Amniotic epithelial cell (primary cell): ENCODE data around the gene MGAT4A.

Source experiments
- DNase-seq: peaks from one replicate; pipeline ENCODE4 v3.0.0-alpha.2; 2010; ENCODE audit warnings: low read depth

The MGAT4A gene

DNA sequence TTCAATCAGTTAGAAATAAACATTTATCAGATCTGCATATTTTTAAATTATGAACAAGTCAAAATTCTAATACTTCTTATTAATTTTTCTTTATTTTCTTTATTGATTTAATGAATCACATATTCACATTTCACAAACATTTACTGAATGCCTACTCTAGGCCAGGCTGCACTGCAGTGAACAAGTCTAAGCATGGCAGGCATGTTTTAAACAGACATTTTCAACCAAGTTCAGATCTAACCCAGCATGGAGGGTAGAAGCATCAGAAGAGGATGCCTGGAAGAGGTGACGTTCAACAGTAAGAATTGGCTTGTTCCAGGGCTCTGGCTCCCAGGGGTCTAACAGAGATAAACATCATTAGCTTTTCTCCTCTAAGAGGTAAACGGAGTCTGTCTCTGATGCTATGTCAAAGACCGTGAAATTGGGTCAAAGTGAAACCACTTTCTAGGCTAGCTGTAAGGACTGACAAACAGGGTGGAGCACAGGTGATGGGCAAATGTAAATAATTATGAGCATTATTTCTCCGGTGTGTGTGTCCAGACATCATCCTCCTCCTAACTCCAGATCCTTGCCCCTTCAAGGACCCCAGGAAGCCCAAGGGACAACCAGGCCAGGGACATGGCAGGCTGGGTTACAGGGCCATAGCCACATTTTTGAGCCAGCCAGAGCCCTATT lies 72.0 kb downstream of the MGAT4A start:
- no peak for DNase-seq

DNA sequence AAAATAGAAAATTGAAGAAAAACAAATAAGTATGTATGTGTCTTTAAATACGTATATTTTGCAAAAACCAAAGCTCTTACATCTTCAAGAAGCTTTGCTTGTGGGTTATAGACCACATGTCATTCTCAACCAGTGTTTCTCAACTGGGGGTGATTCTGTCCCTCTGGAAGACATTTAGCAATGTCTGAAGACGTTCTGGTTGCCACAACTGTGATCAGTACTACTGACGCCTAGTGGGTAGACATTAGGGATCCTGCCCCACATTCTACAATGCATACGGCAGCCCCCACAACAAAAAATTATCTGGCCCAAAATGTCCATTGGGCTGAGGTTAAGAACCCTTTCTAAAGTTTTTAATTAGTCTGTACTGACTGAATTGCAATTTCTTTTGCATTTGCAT lies 74.1 kb downstream of the MGAT4A start:
- DNase-seq, result no peak

DNA sequence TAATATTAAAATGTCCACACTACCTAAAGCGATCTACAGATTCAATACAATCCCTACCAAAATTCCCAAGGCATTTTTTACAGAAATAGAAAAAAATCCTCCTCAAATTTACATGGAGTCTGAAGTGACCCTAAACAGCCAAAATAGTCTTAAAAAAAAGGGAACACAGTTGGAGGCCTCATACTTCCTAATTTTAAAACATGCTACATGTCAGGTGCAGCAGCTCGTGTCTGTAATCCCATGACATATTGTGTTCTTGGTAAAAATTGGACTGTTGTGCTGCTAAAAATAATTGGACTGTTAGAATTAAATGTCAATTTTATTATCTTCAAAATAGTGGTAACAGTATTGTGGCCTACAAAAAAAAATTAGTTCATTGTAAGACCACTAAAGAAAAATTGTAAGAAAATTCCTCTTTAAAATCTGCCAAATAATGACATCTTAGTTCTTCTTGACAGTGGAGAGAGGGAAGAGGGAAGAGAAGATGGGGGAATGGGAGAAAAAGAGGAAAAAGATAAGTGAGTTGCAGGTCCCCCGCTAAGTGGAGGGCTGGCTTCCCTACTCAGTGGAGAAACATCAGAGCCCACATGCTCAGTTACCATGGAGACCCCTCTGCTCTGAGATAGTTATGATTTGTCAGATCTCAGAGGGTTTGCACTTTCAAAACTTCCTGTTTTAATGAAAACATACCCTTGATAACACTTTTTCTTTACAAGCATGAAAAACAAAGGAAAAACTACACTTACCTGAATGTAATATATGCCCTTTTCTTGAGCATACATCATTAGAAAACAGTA lies 76.0 kb downstream of the MGAT4A start:
- DNase-seq, result no peak

DNA sequence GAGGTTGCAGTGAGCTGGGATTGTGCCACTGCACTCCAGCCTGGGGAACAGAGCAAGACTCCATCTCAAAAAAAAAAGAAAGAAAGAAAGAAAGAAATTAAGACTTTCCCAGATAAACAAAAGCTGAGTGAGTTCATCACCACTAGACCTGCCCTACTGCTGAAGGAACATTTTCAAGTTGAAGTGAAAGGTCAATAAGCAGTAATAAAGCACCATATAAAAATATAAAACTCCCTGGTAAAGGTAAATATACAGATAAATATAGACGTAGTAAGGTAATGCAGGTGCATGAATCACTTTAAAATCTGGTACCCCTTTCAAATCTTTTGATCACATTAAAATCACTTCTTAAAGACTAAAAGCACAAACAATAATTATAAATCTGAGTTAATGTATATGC lies 79.9 kb downstream of the MGAT4A start:
- DNase-seq, result no peak

DNA sequence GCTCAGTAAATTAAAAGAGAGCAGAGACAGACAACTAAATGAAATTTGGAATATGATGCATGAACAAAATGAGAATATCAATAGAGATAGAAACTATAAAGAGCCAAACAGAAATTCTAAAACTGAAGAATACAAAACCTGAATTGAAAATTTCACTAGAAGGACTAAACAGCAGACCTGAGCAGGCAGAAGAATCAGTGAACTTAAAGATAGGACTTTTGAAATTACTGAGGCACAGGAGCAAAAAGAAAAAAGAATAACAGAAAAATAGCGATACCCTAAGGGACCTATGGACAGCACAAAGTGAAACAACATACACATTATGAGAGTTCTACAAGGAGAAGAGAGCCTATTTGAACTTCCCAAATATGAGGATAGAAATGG lies 80.9 kb downstream of the MGAT4A start:
- no peak for DNase-seq

DNA sequence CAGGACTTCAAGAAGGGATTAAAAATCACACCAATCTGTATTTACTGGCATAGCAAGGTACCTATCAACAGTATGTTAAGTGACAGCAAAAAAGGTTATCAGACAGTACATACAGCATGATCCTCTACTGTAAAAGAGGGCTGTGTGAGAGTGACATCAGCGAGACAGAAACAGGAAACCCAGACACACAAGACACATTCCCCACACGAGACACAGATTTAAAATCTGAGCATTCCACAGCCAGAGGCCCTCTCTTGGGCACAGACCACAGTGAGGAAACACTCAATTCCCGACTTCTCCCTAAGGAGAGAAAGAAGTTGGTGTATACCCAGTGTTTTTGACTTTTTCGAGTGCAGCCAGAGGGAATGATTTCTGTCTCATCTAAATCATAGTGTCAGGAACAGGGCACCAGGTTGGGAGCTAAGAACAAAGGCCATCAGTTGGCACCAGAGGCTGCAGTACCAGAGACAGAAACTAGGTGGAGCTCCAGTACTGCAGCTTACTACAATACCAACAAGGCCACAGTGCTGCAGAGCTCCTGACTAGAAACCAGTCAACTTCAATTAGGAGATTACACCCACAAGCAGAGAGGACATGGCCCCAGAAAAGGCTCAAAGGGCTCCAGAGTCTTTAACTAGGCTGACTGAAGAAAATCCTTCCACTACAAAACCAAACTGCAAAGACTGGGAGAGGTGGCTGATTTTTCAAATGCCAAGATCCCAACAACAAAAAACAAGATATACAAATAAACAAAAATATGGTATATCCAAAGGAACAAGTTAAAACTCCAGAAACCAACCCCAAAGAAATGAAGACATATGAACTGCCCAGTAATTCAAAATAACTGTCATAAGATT lies 81.6 kb downstream of the MGAT4A start:
- DNase-seq, result peak; percentile 66

DNA sequence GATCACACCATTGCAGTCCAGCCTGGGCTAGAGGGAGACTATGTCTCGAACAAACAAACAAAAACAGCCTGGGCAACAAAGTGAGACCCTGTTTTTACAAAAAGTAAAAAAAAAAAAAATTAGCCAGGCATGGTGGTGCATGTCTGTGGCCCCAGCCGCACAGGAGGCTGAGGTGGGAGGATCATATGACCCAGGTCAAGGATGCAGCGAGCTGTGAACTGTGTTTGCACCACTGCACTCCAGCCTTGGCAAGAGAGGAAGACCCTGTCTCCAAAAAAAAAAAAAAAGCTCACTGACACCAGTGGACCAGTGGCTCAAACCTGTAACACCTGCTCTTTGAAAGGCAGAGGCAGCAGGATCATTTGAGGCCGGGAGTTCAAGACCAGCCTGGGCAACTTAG lies 82.5 kb downstream of the MGAT4A start:
- no peak for DNase-seq

DNA sequence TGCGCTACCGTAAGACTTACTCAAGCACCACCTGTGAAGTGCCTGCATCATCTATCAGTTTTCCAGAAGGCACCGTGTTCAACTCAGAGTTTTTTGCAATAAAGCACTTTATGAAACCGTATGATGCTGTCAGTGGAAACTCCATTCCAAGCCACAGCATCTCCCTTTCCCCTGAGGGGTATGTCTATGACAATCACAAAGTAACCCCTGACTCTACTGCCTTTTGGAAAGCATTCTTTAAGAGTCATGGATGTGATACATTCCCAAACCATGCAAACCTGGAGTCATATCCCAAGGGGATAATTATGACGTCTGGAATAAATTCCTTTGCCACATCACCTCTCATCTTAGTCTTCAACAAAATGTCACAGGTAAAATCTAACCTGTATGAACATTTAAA lies 83.3 kb downstream of the MGAT4A start:
- no peak for DNase-seq

DNA sequence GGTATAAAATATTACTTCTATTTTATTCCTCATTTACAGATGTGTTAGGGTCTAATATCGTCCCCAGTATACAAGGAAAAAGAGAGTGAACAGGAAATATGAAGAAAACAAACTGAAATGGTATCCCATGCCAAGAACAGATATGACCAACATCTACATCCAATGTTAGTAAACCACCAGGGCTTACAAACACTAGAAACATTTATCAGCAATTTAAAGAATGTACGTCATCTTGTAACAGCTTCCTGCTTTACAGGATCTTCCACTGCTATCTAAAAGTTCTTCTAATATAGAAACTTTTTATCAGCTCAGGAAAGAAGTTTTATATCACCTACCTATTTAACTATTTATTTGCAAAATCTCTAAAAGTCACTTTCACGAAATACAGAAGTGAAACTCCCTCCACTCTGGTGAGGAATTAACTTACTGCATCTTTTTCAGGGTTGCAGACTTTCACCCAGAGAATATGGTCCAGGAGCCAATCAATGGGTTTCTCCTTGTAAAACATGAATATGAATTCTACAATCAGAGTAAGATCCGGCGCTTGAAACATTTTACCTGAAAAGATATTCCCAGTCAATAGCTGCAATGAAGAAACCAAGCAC lies 87.3 kb downstream of the MGAT4A start:
- peak; percentile 24 for DNase-seq

DNA sequence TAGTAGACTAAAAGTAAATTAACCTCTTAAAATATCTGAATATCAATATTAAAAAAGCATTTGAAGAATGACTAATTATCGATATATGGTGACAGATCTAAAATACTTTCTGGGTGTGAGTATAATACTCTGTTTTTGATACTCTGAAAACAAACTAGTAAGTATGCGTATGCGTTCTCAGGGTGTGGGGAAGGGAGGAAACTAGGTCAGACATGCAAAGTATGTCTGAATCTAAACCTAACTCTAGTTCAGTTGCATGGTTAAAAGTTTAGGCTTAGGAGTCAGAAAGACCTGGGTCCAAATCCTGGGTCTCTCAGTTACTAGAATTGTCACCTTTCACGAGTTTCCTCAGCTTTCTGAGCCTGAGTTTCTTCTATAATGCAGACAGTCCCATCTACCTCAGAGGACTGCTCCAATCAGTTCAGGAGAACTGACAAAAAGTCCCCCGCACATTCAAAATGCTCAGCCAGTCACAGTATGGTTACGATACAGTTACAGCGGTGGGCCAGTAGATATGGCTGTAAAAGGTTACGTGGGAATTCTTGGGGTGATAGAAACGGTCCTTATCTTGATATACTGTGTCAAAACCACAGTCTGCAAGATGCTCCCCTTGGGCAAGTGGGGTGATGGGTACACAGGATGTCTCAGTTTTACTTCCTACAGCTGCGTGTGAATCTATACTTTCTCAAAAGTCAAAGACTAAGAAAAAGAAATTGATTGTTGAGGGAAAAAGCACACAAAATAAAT lies 93.4 kb downstream of the MGAT4A start:
- DNase-seq, result no peak

DNA sequence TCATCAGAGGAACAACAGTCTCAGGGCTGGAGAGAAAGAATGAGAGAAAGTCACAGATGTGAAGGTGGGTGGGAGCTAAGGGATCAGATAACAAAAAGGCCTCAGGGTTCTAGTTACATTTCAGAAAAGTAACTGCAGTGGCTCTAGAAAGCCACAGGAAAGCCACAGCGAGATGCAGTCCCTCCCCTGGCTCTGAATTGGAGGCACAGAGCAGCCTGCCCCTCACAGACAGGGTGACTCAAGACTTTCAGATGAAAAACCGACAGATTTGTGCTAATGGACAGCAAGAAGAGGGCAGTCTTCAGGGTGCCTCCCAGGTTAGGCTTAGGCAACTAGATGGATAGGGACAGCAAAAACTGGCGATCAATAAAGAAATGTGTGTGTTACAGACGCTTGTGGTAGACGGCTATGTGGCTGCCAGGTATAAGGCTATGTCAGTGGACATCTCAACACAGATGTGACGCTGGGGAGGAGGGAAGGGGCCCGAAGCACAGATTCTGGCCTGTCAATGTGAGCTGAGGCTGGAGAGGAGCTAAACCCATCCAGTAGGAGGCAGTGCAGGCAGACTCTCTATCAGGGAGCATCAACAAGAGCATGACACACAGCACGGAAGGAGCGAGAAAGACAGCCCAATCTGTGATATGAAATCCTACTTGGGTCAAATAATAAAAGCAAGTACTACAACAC lies 96.4 kb downstream of the MGAT4A start:
- peak; percentile 15 for DNase-seq

DNA sequence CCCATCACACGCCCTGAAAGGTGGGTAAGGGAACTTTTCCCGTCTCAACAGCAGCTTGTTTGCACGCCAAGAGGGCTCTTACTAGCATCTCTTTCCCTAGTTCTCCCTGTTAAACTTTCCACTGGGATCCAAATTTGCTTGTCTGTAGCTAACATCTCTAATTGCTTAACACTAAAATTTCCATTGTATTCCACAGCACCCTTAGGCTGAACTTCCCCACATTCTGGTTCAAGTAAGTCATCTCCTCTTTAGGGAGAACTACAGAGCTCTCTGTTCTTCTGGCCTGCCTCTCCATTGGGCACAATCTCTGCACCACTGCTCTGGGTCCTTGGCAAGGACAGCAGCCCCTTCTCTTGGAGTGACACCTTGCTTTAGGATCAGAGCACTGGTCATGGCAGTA lies 98.6 kb downstream of the MGAT4A start:
- DNase-seq, result no peak

DNA sequence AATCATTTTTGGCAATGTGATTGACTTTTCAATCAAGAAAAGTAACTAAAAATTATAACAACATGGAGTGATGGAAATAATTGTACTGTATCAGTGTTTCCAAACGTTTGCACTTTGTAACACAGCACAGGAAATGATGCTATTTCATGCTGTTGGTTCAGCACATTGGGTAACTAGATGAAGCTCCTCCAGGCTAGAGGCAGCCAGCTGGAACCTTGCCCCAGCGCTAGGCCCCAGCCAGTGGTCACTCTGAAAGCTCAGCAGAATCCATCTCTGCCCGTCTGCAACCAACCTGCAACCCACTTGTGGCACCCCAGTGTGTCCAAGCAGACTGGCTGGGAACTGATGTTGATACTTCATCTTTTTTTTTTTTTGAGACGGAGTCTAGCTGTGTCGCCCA lies 107.3 kb downstream of the MGAT4A start:
- peak; percentile 24 for DNase-seq

DNA sequence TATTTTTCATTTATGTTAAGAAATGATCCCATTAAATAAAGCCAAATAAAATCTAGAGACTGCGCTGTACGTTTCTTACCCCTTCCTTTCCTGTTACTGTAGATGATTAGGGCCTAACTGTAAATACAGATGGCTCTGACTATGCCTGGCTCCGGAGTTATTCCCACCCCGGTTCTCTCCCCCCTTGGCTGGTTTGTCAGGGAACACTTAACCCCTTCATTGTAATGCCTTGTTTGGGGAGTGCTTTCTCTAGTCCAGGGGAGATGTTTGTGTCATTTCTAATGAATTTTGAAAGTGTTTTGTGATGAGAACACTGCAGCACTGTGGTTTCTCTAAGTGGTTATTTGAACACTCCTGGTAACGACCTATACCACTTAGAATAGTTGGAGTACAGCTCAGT lies 113.8 kb downstream of the MGAT4A start:
- no peak for DNase-seq

DNA sequence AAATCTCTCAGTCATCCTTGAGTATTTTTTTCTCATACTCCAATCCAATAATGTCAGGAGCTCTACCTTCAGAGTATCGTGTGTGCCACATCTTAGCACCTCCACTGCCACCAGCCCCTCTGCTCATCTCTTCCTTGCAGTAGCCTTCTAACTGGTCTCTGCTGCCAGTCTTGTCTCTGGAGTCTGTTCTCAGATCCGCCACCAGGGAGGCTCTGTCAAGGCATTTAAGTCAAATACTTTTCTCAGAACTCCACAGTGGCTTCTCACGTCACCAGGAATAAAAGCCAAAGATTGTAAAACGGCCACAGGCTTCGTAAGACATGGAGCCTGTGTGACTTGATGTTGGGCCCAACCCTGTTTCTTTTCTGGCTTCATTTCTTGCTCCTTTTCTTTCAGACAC lies 115.5 kb downstream of the MGAT4A start:
- no peak for DNase-seq

DNA sequence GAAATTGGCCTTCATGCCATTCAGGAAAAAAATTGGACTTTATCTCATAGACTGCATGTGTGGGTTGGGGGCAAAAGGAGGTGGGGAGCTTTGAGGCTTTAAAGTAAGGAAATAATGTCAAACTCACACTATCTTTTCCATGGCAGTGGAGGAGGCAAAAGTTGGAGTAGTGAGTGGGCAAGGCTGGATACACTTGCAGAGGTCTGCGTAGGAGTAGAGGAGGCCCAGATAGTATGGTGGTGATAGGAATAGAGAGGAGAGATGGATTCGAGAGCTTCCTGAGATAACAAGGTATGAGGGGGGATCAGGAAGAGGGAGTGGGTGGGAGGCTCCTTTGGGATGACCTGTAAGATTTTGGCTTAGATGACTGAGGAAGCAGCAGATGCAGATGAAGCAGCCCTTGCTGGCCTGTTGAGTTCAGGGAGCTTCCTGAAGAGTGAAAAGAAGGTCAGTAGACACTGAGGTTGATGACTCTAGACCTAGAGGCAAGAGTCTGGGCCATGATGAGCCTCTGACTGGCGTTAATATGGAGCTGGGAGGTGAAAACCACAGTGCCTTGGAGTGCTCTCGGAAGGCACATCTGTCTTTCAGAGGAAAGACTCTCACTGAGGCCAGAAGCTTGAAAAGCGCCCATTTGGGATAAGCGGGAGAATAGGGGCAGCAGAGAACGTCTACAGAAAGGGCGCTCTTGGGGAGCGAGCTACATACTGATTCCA lies 116.8 kb downstream of the MGAT4A start:
- DNase-seq, result no peak

DNA sequence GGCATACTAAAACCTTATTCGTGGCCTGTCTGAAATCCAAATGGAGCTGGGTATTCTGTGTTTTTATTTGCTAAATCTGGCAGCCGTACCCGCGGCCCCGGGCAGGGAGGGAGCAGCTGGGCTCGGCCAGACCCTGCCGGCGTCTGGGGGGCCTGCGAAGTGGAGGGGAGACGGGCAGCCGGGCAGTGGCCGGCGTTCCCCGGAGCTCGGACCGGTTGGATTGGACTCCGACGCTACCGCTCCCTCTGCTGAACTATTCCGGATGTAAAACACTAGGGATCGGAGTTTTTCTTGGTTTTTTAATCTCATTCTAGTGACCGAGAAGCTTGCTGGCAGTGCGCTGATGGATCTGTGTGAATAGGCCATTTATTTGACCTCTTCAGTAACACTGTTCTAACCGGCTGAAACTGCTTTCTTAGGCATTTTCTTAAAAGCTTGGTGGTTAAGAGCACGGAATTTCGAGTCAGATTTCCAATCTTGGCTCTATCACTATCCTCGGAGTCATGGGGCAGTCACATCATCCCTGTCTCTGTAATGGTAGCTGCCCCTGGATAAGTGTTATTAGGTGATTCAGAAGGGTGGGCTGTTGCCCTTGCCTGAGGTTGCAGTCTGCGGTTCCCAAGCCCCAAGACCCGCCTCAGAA lies 121.8 kb downstream of the MGAT4A start:
- peak; percentile 47 for DNase-seq

DNA sequence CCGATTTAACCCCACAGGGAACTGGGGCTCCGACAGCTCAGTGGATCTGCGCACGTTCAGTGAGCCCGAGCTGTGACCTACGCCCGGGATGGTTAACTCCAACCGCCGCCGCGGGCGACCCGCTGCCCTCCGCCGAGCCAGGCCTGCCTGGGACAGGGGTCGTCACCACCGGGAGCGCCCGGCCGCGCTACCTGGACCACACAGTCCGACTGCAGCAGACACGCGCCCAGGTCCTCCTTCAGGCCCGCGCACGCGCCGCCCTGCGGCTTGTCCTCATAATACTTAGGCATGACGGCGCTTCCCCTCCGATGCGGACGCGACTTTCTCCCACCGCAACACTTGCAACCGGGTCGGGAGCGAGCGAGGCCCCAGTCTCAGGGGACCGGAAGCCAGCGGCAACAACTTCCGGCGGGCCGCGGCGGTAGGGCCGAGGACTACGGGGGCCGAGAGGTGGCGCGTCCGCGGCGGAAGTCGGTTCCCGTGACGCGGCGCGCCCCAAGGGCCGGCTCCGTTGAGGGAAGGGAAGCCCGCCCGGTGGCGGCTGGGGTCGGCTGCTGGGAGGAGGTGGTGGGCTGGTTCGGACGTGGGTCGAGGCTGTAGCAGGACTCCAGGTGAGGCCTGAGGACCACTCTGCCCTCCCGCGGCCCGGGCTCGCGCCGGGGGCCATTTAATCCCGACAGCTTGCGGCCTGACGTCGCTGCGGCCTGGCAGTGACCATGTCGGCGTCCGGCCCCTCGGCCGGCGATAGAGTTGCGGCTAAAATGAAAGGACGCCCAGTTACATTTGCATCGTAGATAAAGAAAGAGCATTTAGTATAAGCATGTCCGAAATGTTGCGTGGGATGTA lies 122.6 kb downstream of the MGAT4A start, which contains the start of the genes COA5 and UNC50:
COA5 (minus strand) TSS at position 397 of the 846 bp plus-strand sequence; CDS start at position 290, 107 bp downstream.
UNC50 (plus strand) TSS at position 474 of the 846 bp plus-strand sequence. CDS start 1,171 bp downstream, outside the sequence.
- peak; percentile 87 for DNase-seq

DNA sequence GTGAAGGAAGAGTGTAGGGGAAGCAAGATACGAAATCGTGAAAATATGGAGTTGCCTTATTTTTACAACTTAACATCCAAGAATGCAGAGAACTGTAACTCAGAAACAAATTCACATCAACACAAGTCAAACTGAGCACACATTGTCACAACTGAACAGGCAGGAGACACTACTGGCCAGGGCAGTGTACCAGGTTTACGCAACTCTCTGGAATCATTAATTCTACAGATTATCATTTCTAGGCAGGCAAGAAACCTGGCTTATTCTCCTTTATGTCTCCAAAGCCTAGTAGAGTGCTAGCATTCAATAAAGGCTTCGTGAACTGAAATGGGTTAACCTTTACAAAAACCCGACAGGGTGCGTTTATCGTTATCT lies 123.2 kb downstream of the MGAT4A start:
- DNase-seq, result peak; percentile 12
